HepG2 (cell line): Measurements from ENCODE around the gene TCEAL9. TPM values are rescaled to one million over a fixed set of nuclear protein-coding genes. Genes with fewer than 3 reads are reported as not detected.

ENCODE experiments used
- ATAC-seq: fragments of 200-7000 bp; cut with Tn5 transposase; 3 replicates; pipeline ENCODE4 v1.9.1; 2020; ENCODE audit warnings: mild to moderate bottlenecking, moderate library complexity
- BruUV-seq: library from RNA; stranded (reverse); fragments of 400-500 nt; replicated peaks from 2 replicates; lab custom pipeline; 2021; lab: Mats Ljungman, UMichigan
- CTCF ChIA-PET: fragments of 300-600 bp; formaldehyde crosslinking; extraction: SDS; loops from one replicate; lab custom pipeline; 2021; ENCODE audit warnings: low total read pairs, inconsistent platforms, low intra/inter-chr PET ratio; lab: Yijun Ruan, JAX
- POLR2A ChIA-PET: fragments of 350-600 bp; sonication (Branson Sonifier 250); formaldehyde crosslinking; loops from one replicate; lab custom pipeline; 2020; ENCODE audit warnings: antibody characterized with exemption, inconsistent platforms; lab: Yijun Ruan, JAX
- DNase-seq: peaks from one replicate; pipeline ENCODE4 v3.0.0-alpha.2; 2015; ENCODE audit warnings: low spot score
- FAIRE-seq: peaks from 3 replicates; lab custom pipeline; 2011; peaks lifted over from hg19 to GRCh38; lab: Jason Lieb, UNC
- H2AFZ ChIP-seq: one replicate; pipeline ENCODE4 v1.6.1; 2011; ENCODE audit warnings: low read length, inconsistent platforms
- H3K27ac ChIP-seq: fragments of 300-600 bp; 3 replicates; pipeline ENCODE4 v1.8.0; 2011; ENCODE audit warnings: mixed run types, mild to moderate bottlenecking, mixed read lengths, low read length, inconsistent platforms; ENCODE audit not compliant: insufficient read depth; ENCODE audit errors: extremely low read length
- H3K27me3 ChIP-seq, 2 experiments: fragments of 200-600 bp in 1 of 2; 2 replicates in 1 of 2; 3 replicates in 1 of 2; pipeline versions ENCODE4 v1.6.0 to v1.8.0; 2011; ENCODE audit warnings: low read length in 2 of 2, mild to moderate bottlenecking in 2 of 2, moderate library complexity in 2 of 2, inconsistent platforms in 1 of 2; ENCODE audit not compliant: insufficient read depth in 2 of 2, control insufficient read depth in 1 of 2
- H3K36me3 ChIP-seq, 2 experiments: fragments of 200-600 bp in 1 of 2; replicated peaks in 1 of 2; 2 replicates in 1 of 2; 3 replicates in 1 of 2; pipeline versions ENCODE4 v1.5.1 to v1.8.0; 2011; ENCODE audit warnings: low read length in 2 of 2, inconsistent platforms in 1 of 2; ENCODE audit not compliant: insufficient read depth in 2 of 2, control insufficient read depth in 1 of 2
- H3K4me1 ChIP-seq: 2 replicates; pipeline ENCODE4 v1.5.1; 2012; ENCODE audit warnings: low read length, inconsistent platforms; ENCODE audit not compliant: insufficient read depth
- H3K4me2 ChIP-seq: 2 replicates; pipeline ENCODE4 v1.6.0; 2011; ENCODE audit warnings: low read depth, low read length, inconsistent platforms
- H3K4me3 ChIP-seq, 3 experiments: fragments of 200-600 bp in 1 of 3; sonication (generic), shearing (Covaris generic) in 1 of 3; replicated peaks in 1 of 3; 2 replicates each; pipeline ENCODE4 v1.5.1; 2011 to 2016; ENCODE audit warnings: low read length in 3 of 3, inconsistent platforms in 2 of 3, low read depth in 2 of 3, mild to moderate bottlenecking in 2 of 3, control low read depth in 1 of 3, mixed read lengths in 1 of 3; ENCODE audit not compliant: insufficient read depth in 1 of 3
- H3K79me2 ChIP-seq: one replicate; pipeline ENCODE4 v1.6.1; 2011; ENCODE audit warnings: low read length, inconsistent platforms; ENCODE audit not compliant: insufficient read depth
- H3K9ac ChIP-seq: 2 replicates; pipeline ENCODE4 v1.6.0; 2011; ENCODE audit warnings: mild to moderate bottlenecking, low read depth, low read length, inconsistent platforms; ENCODE audit not compliant: insufficient read depth
- H3K9me3 ChIP-seq: 2 replicates; pipeline ENCODE4 v1.5.1; 2012; ENCODE audit warnings: mild to moderate bottlenecking, low read length
- H4K20me1 ChIP-seq: 2 replicates; pipeline ENCODE4 v1.6.0; 2011; ENCODE audit warnings: inconsistent platforms, mild to moderate bottlenecking, low read length, moderate library complexity; ENCODE audit not compliant: insufficient read depth
- KDM6A ChIP-seq: IDR thresholded peaks from 2 replicates; pipeline ENCODE4 v1.6.1; 2016; ENCODE audit warnings: low read depth
- SRSF1 ChIP-seq: fragments of 200-400 bp; formaldehyde crosslinking; optimal IDR thresholded peaks from 2 replicates; pipeline ENCODE3; 2017; ENCODE audit warnings: mild to moderate bottlenecking, low read depth, low read length, moderate library complexity
- TAF1 ChIP-seq: sonication (generic); formaldehyde crosslinking; IDR thresholded peaks from 2 replicates; pipeline ENCODE4 v1.4.0; 2020; ENCODE audit warnings: missing genetic modification reagents
- WGBS: methylation state at CpG from one replicate; pipeline ENCODE4 v1.1.6; 2017; ENCODE audit warnings: low lambda C conversion rate; 5-methylcytosine and 5-hydroxymethylcytosine counted together
- in situ Hi-C: cut with HindIII; loops from 2 replicates; pipeline ENCODE4 v1.10.0; 2017; ENCODE audit warnings: low pct_unique_long_range_greater_than_20kb; ENCODE audit not compliant: extremely low pct_ligation_motif_present
- intact Hi-C: fragments of 100-400 bp; cut with micrococcal nuclease; formaldehyde crosslinking; loops from one replicate; pipeline ENCODE4 v1.10.0; 2022; ENCODE audit not compliant: unreplicated experiment
- polyA plus RNA-seq, 8 experiments: library from polyadenylated mRNA; depleted of rRNA in 3 of 8; stranded (reverse) in 7 of 8; unstranded in 1 of 8; fragments of >200 nt; fragmentation: Illumina TruSeq in 4 of 8; extraction: Trizol in 4 of 8; gene quantifications; 2 replicates each; pipeline versions ENCODE4 v1.2.1 to v1.2.3, GENCODE V29; 2011 to 2016; ENCODE audit warnings: low read depth in 4 of 8, missing spikeins in 1 of 8, mixed read lengths in 1 of 8; ENCODE audit not compliant: insufficient read depth in 1 of 8
- total RNA-seq, 5 experiments: library from RNA; depleted of rRNA; stranded (reverse); fragments of >200 nt; fragmentation: Illumina TruSeq; extraction: Trizol; gene quantifications; 2 replicates each; pipeline ENCODE4 v1.2.3, GENCODE V29; 2016; ENCODE audit warnings: low read depth in 1 of 5
- TF ChIP-seq, protein P1 (sequence below): sonication (generic); formaldehyde crosslinking; IDR thresholded peaks from 2 replicates; pipeline ENCODE4 v1.4.0; 2020; ENCODE audit warnings: missing genetic modification reagents
- TF ChIP-seq, protein P2 (sequence below): sonication (generic); formaldehyde crosslinking; IDR thresholded peaks from 2 replicates; pipeline ENCODE4 v1.5.1; 2020; ENCODE audit warnings: mild to moderate bottlenecking, missing genetic modification reagents, moderate library complexity

The TCEAL9 gene
- total and polyA plus RNA-seq, 2 of the 13 experiments (the other 11 are each of a cell fraction or from before 2014, with no cell fraction given), result 15.8 to 45.8 TPM

DNA sequence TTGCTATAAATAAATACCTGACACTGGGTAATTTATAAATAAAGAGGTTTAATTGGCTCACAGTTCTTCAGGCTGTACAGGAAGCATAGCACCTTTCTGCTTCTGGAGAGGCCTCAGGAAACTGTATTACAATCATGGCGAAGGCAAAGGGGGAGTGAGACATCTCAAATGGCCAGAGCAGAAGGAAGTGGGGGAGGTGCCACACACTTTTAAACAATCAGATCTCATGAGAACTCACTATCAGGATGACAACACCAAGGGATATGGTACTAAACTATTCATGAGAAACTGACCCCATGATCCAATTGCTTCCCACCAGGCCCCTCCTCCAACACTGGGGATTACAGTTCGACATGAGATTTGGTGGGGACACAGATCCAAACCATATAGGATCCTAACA lies 11.7 kb upstream of the TCEAL9 start:
- Histone ChIP-seq H3K4me1 (no peaks in the 10 kb centered on the region), H3K36me3 (no peaks in the 10 kb centered on the region), H3K27me3 (no peaks in the 10 kb centered on the region), H3K4me3 (no peak overlapping the region), H3K9me3 (no peaks in the 10 kb centered on the region), H3K9ac (no peak overlapping the region), H4K20me1 (no peaks in the 10 kb centered on the region), H3K79me2 (no peaks in the 10 kb centered on the region), H3K4me2 (no peak overlapping the region), H3K27ac (no peak overlapping the region), H2AFZ (no peak overlapping the region)
- no peak for FAIRE-seq
- 0% methylated on average over 2 of the region's 2 CpGs for WGBS
- no TSS peak for BruUV-seq
- no peak for TF ChIP-seq SRSF1
- no peak for TF ChIP-seq TAF1 (CRISPR knock-in tag)
- no peak for TF ChIP-seq KDM6A (CRISPR knock-in tag)
- TF ChIP-seq, protein P1, sequence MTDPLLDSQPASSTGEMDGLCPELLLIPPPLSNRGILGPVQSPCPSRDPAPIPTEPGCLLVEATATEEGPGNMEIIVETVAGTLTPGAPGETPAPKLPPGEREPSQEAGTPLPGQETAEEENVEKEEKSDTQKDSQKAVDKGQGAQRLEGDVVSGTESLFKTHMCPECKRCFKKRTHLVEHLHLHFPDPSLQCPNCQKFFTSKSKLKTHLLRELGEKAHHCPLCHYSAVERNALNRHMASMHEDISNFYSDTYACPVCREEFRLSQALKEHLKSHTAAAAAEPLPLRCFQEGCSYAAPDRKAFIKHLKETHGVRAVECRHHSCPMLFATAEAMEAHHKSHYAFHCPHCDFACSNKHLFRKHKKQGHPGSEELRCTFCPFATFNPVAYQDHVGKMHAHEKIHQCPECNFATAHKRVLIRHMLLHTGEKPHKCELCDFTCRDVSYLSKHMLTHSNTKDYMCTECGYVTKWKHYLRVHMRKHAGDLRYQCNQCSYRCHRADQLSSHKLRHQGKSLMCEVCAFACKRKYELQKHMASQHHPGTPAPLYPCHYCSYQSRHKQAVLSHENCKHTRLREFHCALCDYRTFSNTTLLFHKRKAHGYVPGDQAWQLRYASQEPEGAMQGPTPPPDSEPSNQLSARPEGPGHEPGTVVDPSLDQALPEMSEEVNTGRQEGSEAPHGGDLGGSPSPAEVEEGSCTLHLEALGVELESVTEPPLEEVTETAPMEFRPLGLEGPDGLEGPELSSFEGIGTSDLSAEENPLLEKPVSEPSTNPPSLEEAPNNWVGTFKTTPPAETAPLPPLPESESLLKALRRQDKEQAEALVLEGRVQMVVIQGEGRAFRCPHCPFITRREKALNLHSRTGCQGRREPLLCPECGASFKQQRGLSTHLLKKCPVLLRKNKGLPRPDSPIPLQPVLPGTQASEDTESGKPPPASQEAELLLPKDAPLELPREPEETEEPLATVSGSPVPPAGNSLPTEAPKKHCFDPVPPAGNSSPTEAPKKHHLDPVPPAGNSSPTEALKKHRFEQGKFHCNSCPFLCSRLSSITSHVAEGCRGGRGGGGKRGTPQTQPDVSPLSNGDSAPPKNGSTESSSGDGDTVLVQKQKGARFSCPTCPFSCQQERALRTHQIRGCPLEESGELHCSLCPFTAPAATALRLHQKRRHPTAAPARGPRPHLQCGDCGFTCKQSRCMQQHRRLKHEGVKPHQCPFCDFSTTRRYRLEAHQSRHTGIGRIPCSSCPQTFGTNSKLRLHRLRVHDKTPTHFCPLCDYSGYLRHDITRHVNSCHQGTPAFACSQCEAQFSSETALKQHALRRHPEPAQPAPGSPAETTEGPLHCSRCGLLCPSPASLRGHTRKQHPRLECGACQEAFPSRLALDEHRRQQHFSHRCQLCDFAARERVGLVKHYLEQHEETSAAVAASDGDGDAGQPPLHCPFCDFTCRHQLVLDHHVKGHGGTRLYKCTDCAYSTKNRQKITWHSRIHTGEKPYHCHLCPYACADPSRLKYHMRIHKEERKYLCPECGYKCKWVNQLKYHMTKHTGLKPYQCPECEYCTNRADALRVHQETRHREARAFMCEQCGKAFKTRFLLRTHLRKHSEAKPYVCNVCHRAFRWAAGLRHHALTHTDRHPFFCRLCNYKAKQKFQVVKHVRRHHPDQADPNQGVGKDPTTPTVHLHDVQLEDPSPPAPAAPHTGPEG (CRISPR knock-in tag), result no peak
- TF ChIP-seq, protein P2, sequence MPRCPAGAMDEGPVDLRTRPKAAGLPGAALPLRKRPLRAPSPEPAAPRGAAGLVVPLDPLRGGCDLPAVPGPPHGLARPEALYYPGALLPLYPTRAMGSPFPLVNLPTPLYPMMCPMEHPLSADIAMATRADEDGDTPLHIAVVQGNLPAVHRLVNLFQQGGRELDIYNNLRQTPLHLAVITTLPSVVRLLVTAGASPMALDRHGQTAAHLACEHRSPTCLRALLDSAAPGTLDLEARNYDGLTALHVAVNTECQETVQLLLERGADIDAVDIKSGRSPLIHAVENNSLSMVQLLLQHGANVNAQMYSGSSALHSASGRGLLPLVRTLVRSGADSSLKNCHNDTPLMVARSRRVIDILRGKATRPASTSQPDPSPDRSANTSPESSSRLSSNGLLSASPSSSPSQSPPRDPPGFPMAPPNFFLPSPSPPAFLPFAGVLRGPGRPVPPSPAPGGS, result no peak
- no peak for ATAC-seq
- ChIA-PET CTCF (no interaction called here), POLR2A (no interaction called here)
- intact Hi-C loops, result no loop called here
- DNase-seq, result no peak
- in situ Hi-C loops, result loop anchor here (10.0 kb wide), 1 partner anchor 120 kb away; no protein-coding TSS in a partner anchor
